HTERT RPE-1 (cell line): ENCODE results near the gene AP2A2.

Experiments
- in situ Hi-C: fragments of 300-500 bp; cut with MboI; formaldehyde crosslinking; loops from 4 replicates; pipeline ENCODE4 v1.14.3; 2020; ENCODE audit warnings: low sequenced_read_pairs

AP2A2 gene

DNA sequence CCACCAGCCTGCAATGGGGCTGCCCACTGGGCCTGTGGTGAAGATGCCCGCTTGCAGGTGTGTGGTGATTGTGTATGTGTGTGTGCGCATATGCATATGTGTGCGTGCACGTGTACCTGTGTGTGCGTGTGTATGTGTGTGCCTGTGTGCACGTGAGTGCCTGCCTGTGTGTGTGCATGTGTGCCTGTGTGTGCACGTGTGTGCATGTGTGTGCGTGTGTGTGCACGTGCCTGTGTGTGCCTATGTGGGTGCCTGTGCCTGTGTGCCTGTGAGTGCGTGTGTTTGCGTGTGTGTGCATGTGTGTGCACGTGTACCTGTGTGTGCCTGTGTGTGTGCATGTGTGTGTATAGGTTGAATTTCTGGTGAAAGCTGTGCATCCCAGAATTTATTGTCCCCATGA, 113.3 kb downstream of the AP2A2 start:
- in situ Hi-C loops: no loop called here

DNA sequence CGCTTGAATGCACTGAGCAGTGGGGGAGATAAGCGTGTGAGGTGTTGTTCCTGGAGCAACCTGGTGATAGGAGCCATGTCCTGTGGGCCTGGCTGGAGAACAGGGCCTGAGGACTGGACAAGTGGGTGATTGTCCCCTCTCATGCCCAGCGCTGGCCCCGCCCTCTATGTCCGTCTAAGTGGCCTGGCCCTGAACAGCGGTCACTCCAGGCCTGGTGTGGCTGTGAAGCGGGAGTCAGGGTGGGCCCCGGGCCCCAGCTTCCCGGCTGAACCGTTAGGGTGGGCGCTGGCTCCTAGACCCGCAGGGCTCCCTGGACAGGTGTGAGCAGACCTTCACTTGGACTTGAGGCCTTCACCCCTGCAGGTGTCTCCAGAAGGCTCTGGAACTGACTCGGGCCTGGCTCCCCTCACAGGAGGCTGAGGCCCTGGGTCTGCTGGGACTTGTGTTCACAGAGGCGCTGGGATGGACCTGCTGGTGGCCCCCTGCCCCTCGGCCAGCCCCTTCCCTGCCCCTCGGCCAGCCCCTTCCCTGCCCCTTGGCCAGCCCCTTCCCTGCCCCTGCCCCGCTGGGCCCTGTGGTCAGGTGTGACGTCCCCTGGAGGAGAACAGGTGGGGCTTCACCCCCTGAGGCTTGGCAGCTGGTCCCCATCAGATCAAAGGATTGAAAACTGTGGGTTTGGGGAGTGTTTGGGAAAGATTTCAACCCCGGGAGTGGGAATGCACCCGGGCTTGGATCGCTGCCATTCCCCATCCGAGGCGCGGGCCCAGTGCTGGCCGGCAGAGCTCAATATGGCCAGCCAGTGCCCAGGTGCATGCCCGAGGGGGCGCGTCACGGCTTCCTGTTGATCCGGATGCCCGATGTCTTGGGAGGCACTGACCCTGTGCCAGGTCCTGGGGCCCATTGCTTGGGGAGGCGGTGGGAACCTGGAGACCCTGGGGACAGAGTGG, 114.1 kb downstream of the AP2A2 start:
- in situ Hi-C loops: no loop called here

DNA sequence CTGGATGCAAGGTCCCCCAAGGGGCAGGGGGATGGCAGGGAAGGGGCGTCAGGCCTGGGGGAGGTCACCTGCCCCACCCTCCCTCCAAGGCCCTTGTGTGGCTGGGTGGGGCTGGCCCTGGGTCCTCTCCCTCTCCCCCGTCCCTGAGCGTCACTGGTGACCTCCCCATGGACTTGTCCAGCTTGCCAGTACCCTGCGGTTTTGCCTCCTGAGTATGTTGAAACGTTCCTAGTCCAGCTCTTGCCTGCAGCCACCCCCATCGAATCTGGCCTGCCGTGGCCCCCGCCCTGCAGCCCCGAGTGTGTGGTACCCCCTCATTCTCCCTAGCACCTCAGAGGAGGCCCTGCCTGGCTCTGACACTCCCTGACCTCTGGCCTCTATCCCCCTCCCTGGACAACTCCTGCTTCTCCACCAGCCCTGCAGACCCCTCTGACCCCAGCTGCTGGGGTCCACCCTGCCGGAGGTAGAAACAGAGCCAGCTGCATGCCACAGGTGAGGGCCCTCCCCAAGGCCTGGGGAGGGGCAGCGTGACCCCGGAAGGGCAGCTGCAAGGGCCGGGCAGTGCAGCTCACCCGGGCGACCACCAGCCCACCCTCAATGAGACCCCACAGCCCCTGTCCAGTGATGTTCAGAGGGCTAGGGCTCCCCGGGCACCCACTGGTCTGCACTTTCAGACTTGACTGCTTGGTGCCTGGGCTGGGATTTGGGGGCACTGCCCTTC, 114.9 kb downstream of the AP2A2 start:
- in situ Hi-C loops: no loop called here

DNA sequence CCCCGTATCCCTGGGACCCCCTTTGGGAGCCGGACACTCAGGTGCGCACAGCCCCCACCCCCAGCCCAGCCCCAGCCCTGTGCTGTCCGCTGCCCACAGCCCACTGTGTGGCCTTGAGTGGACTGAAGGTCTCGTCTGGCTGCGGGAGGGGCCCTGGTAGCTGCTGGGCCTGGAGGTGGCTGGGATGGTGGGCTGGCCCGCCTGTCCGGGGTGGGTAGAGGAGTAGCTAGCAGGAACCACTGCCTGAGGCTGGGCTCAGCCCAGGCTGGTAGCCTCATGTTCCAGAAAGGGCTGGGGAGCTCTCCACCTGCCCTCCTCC, 115.4 kb downstream of the AP2A2 start:
- in situ Hi-C loops: no loop called here

DNA sequence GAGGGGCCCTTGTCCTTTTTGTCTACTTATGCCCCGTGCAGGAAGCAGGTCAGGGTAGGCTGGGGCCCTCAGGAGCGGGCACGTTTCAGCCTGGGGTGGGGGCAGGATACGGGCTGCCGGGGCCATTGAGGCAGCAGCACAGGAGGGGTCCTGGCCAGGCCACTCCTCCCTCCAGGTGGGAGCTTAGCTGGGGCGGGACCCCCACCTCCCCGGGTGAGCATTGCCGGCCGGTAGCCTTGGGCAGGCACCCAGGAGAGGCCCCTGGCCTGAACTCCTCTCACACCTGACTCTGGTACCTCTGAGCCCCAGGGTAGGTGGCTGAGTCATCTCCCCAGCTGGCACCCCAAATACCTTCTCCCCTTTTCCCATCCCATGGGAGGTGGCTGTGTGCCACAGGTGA, 115.8 kb downstream of the AP2A2 start:
- in situ Hi-C loops: no loop called here

DNA sequence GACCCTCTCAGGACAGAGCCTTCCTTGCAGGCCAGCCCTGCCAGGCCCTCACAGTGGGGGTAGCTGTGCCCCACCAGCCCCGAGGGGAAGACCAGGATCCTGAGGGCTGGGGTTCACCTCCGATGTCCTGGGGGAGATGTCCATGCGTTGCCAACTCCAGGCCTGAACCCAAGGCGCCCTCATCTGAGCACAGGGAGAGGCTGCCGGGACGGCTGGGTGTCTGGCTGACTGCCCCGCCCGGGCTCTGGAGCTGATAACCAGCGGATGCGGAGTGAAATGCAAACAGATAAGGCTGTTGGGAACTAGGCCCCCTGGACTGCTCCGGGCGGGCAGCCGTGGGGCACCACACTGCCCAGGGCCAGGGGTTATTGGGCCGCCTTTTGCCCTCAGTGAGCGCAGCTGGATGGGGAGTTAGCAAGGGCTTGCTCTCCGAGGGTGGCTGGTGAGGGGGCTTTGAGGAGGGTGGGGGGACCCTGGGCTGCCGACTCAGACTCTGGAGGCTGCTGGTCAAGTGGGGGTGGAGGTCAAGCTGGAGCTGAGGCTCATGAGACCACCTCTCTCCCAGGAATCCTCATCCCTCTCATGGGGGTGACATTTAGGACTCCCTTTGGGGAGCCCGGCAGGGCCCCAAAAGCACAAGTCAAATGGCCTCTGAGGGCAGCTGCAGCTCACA, 116.4 kb downstream of the AP2A2 start:
- in situ Hi-C loops: no loop called here

DNA sequence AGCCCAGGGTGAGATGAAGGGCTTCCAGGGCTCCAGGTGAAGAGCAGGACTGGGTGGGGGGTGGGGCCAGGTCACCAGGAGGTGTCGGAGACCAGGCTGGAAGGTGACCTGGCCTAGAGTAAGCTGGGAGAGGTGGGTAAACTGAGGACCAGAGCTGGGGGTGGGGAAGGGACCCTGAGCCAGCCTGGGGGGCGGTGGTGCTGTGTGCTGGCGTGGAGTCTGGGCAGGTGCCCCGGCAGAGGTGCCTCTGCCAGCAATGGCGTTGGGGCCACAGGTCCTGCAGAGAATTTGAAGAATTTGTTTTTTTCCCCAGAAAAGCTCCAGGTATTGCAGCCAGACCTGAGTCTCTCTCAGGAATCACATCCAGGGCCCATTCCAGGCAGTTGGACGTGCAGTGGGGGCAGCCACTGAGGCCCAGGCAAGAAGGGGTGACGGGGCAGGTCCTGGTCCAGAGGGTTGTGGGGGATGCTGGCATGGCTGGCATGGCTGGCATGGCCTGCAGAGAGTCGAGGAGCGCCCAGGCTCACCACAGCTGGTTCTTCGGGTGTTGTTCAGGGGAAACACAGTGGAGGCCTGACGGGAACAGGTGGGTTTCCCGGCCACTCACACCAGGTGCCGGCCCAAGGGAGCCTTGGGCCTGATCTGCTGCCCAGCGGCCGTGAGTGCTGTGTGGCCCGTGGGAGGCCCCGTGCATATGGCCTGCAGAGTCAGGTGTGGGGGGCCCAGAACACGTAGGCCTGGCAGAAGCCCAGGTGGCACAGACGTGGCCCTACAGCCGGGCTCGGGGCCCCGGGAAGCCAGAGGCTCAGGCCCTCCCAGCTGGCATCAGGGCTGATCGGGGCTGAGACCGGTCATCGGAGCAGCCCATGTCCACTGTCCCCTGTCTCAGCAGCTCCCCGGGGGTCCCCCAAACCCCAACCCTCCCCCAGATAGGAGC, 117.2 kb downstream of the AP2A2 start:
- in situ Hi-C loops: no loop called here

DNA sequence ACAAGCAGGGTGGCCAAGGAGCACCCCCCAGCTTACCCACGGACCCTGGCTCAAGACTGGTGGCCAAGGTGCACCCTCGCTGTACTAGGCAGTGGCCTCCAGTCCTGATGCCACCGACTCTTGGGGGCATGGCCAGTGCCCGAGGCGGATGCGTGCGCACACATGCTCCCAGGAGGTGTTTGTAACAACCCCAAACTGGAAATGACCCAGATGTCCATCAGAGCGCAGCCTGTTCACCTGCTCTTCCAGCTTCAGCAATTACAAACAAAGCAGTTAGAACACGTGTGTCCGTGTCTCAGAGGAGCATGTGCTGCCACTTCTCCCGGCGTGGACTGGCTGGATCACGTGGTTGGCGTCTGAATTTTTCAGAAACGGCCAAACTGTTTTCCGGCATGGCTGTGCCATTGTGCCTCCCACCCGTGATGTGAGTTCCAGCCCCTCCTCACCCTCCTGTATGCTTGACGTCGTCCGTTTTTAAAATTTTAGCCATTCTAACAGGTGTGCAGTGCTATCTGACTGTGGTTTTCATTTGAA, 118.0 kb downstream of the AP2A2 start:
- in situ Hi-C loops: no loop called here

DNA sequence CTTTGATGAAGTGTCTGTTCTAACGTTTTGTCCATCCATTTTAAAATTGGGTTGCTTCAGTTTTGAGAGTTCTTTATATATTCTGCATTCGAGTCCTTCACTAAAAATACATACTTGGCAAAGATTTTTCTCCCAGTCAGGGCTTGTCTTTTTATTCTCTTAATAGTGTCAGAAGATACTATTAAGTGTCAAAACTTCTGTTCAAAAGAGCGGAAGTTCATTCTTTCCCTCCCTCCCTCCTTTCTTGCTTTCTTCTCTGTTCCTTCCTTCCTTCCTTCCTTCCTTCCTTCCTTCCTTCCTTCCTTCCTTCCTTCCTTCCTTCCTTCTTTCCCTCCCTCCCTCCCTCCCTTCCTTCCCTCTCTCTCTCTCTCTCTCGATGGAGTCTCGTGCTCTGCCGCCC, 118.5 kb downstream of the AP2A2 start:
- in situ Hi-C loops: no loop called here

DNA sequence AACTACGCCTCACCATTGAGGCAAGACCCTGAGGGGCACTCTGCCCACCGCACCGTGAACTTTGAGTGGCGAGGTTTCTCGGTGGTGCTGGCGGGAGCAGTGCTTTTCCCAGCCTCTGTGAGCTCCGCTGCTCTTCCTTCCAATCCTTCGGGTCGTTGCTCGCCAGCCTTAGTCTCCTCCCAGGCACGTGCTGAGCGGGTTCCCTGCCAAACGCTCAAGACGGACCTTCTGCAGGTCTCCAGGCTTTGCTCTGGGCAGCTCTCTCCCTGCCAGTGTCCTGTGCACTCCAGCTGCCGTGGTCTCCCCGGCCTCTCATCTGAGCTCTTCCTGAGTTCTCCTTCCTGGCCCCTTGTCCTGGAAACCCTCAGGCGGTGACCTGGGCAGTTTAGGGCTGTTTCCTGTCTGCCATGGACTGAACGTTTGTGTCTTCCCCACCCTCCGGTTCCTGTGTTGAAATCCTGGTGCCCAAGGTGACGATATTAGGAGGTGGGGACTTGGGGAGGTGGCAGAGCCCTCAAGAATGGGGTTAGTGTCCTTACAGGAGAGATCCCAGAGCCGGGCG, 122.0 kb downstream of the AP2A2 start:
- in situ Hi-C loops: no loop called here

DNA sequence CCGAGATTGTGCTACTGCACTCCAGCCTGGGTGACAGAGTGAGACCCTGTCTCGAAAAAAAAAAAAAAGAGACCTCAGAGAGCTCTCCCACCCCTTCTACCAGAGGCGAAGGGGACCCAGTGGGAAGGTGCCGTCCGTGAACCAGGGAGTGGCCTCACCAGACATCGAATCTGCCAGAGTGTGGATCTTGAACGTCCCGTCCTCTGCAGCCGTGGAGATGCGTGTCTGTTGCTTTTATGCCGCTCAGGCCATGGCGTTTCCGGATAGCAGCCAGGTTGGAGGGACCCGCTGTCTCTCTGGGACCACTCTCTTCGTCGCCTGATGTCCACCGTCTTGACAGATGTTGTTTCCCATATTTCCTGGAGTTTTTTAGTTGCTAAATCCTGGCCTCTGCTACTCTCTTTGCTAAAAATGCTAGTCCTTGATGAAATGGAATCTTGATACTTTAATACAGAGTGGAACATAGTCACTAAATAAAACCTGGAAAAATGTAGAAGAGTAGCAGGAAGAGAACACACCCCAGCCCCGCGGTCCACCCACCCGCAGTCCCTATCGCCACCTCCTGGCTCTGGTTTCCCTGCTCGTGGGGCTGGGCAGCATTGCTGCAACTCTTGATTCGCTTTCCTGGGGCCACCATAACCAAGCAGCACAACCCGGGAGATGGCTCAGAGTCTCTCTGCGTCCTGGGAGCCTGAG, 122.9 kb downstream of the AP2A2 start:
- in situ Hi-C loops: no loop called here

DNA sequence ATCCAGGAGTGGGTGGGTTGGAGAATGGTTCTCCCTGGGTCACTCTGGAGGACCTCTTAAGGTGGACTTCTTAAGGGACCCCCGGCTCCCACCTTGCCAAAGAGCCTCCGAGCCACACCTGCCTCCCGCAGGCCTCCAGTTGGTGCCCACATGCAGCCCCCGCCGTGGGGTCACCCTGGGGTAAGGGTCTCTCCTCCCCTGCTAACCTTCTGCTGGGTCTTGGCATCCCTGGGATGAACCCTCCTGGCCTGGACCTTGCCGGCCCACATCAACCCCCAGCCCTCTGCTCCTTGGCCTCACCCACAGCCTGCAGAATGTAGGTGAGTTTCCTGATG, 123.4 kb downstream of the AP2A2 start:
- in situ Hi-C loops: no loop called here

DNA sequence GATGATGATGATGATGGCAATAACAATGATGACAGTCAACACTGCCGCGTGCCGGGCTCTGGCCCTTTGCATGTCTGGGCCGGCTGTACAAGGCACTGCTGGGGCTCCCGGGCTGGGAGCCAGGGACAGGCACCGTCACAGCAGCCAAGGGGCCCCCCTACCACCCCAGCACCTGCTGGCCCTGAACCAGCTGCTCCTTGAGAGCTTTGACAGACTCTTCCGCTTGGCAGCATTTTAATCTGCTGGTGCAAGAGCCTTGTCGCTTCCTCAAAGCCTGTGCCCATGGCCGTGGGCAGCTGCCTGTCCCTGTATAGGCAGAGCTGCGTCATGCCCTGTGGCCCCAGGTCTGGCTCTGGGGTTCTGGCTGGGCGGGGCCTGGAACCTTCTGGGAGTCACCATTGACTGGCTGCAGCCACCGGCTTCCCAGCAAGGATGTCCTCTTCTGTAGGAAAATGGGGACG, 123.8 kb downstream of the AP2A2 start:
- in situ Hi-C loops: no loop called here

DNA sequence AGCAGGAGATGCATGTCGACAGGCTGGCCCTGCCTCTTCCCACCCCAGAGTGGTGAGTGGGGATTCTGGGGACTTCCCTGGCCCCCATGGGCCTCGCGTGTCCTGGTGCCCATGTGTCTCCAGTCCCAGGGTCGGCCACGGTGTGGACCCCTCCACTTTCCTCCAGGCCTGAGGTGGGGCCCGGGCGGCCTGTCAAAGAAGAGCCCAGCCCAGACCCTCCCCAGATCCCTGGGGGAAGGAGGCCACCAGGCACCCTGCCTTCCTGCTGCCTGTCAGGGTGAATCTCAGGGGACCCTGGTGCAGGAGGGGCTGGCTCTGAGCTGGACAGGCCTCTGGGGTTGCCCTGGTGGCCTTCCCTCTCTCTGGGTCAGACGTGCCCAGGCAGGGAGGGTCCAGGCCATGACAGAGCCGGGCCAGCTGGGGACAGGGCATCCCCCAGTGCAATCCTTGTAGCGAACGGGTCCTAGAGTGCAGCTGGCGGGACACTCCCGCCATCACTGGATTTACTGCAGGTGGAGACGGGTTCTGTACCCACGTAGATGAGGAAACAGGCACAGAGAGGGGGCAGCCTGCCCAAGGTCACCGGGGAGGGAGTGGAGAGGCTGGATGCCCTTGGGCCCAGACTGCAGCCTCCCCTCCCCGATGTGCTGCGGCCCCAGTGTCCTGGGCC, 124.4 kb downstream of the AP2A2 start:
- in situ Hi-C loops: no loop called here

DNA sequence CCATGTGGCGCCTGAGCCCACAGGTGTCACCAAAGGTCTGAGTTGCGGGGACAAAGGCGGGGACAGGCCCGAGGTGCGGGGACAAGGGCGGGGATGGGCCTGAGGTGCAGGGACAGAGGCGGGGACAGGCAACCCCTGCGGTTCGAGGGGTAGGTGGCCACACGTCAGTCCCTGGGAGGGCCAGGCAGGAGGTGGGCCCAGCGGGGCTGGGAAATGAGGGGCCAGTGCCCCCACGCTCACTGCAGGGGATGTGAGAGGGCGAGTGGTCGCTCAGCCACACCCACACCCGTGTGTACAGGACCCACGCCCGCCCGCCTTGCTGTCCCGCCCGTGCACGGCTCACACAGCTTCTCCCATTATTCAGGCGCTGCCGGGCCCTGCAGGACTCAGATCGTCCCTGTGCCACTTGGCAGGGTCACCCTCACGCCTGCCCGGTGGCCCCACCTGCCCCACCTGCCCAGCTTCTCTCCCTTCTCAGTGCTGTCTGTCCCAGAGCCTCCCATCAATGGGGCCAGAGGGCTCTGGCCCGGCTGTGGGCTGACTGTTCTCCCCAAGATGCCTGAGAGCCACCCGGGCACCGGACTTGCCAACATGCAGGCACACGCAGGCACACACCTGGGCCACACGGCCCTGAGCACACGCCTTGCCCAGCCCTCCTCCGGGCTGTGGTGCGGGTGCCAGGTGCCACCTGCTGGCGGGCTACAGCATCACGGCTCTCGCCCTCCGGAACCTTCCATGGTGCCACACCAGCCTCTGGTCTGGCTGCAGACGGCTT, 125.1 kb downstream of the AP2A2 start:
- in situ Hi-C loops: no loop called here

DNA sequence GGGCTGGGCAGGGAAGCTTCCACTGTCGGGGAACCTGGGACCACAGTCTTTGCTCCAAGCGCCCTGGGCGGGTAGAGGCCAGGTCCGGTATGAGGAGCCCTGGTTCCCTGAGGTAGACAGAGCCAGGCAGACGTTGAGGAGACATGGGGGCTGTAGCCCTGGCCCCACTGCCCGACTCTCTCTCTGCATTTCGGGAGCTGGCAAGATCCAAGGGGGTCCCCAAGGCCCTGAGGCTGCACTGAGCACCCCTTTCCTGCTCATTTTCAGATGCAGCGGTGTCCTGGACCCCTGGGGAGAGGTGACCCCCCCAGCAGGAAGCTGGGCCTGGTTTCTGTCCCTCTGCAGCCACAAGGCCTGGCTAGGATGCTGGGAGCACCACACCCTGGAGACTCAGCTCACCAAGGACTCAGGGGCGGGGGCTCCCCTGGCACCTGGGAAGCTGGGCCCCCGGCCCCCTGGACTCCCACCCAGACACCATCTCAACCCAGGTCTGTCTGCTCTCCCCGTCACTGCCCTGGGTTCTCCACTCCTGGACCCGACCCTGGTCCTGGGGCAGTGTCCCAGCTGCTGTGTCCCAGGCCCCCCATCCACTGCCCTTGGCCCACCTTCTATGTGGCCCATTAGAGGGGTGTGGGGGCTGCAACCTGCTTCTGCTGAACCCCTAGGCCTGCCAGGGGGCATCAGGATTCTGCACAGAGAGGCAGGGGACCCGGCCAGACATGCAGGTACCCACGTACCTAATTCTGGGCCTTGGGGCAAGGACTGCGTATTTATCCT, 125.9 kb downstream of the AP2A2 start:
- in situ Hi-C loops: no loop called here
